CD4-positive, alpha-beta T cell treated with Interleukin-6 for 4 hours (primary cell): ENCODE results near the gene CHP2.
A peak's percentile ranks its signal among the peaks of the same experiment; 100 is the strongest.
"Not testable (repeated sequence)": the region's sequence is repeated elsewhere in the genome, so short reads cannot be mapped to it uniquely, and the experiment has no call there.

ENCODE experiments used
- DNase-seq: peaks from one replicate; pipeline ENCODE4 v3.0.0-alpha.2; 2020; ENCODE audit warnings: mixed read lengths

The CHP2 gene

GRCh38 chr16:23748630-23749029, 6.2 kb upstream of the CHP2 start:
- DNase-seq = no peak

GRCh38 chr16:23751053-23751452, 3.8 kb upstream of the CHP2 start:
- not testable (repeated sequence) for DNase-seq

GRCh38 chr16:23753908-23754593, 775 bp upstream of the CHP2 start:
- no peak for DNase-seq

- DNase-seq = no peak
These were observed 621 bp downstream of the CHP2 start for GRCh38 chr16:23755484-23755809.

GRCh38 chr16:23757116-23757515, 2.3 kb downstream of the CHP2 start:
- no peak for DNase-seq

GRCh38 chr16:23757937-23758619, 3.3 kb downstream of the CHP2 start:
- DNase-seq = no peak

- no peak for DNase-seq
These were observed 11.1 kb downstream of the CHP2 start for GRCh38 chr16:23765933-23766332.

- DNase-seq = no peak
These were observed 13.8 kb downstream of the CHP2 start for GRCh38 chr16:23768581-23768980.

GRCh38 chr16:23771027-23771426, 16.2 kb downstream of the CHP2 start:
- DNase-seq = no peak

- DNase-seq = no peak
These were observed 16.8 kb downstream of the CHP2 start for GRCh38 chr16:23771642-23772041.

GRCh38 chr16:23773339-23773738, 18.5 kb downstream of the CHP2 start:
- no peak for DNase-seq

GRCh38 chr16:23781176-23781575, 26.4 kb downstream of the CHP2 start:
- DNase-seq = no peak

GRCh38 chr16:23784811-23785447, 30.1 kb downstream of the CHP2 start:
- no peak for DNase-seq

GRCh38 chr16:23785842-23786241, 31.0 kb downstream of the CHP2 start:
- DNase-seq = no peak

- no peak for DNase-seq
These were observed 32.2 kb downstream of the CHP2 start for GRCh38 chr16:23786964-23787561.

GRCh38 chr16:23788685-23789084, 33.9 kb downstream of the CHP2 start:
- DNase-seq = no peak

GRCh38 chr16:23795378-23795777, 40.6 kb downstream of the CHP2 start:
- DNase-seq = no peak

GRCh38 chr16:23796941-23797340, 42.1 kb downstream of the CHP2 start:
- DNase-seq = no peak

GRCh38 chr16:23801378-23801777, 46.6 kb downstream of the CHP2 start:
- peak; percentile 88 for DNase-seq

- DNase-seq = no peak
These were observed 48.0 kb downstream of the CHP2 start for GRCh38 chr16:23802776-23803175.

GRCh38 chr16:23803591-23804123, 48.8 kb downstream of the CHP2 start:
- DNase-seq = peak; percentile 81

GRCh38 chr16:23807028-23807427, 52.2 kb downstream of the CHP2 start:
- DNase-seq = no peak
